Mesendoderm (in vitro differentiated cells): Measurements from ENCODE around the gene ATG7. TPM values are rescaled to one million over a fixed set of nuclear protein-coding genes. Genes with fewer than 3 reads are reported as not detected.

ENCODE experiments used
- DNase-seq: peaks from one replicate; pipeline ENCODE4 v3.0.0; 2013
- H2AK5ac ChIP-seq: 2 replicates; pipeline ENCODE4 v1.6.1; 2013; ENCODE audit warnings: low read length, inconsistent platforms
- H2BK120ac ChIP-seq: 2 replicates; pipeline ENCODE4 v1.6.1; 2013; ENCODE audit warnings: low read depth, mild to moderate bottlenecking, low read length, moderate library complexity, mixed read lengths
- H2BK15ac ChIP-seq: replicated peaks from 2 replicates; pipeline ENCODE4 v1.6.1; 2013; ENCODE audit warnings: low read depth, mild to moderate bottlenecking, moderate library complexity
- H2BK5ac ChIP-seq: 2 replicates; pipeline ENCODE4 v1.6.1; 2013; ENCODE audit warnings: low read length, inconsistent platforms
- H3K18ac ChIP-seq: 2 replicates; pipeline ENCODE4 v1.6.1; 2013; ENCODE audit warnings: mild to moderate bottlenecking, low read length, mixed read lengths
- H3K23ac ChIP-seq: one replicate; pipeline ENCODE4 v1.6.1; 2013; ENCODE audit warnings: low read length
- H3K27ac ChIP-seq: 2 replicates; pipeline ENCODE4 v1.5.1; 2013; ENCODE audit warnings: low read depth, mild to moderate bottlenecking, inconsistent platforms, low read length, moderate library complexity
- H3K27me3 ChIP-seq: 2 replicates; pipeline ENCODE4 v1.6.1; 2013; ENCODE audit warnings: low read length, control low read depth, mild to moderate bottlenecking, inconsistent platforms; ENCODE audit not compliant: insufficient read depth, poor library complexity
- H3K36me3 ChIP-seq: 2 replicates; pipeline ENCODE4 v1.6.1; 2013; ENCODE audit warnings: low read length, inconsistent platforms; ENCODE audit not compliant: control insufficient read depth, insufficient read depth
- H3K4ac ChIP-seq: one replicate; pipeline ENCODE4 v1.6.1; 2013; ENCODE audit warnings: low read depth, mild to moderate bottlenecking, low read length, moderate library complexity
- H3K4me1 ChIP-seq: 2 replicates; pipeline ENCODE4 v1.6.1; 2013; ENCODE audit warnings: low read depth, low read length, inconsistent platforms; ENCODE audit not compliant: control insufficient read depth
- H3K4me2 ChIP-seq: 2 replicates; pipeline ENCODE4 v1.6.1; 2013; ENCODE audit warnings: low read length
- H3K4me3 ChIP-seq: 2 replicates; pipeline ENCODE4 v1.5.1; 2013; ENCODE audit warnings: mild to moderate bottlenecking, low read length
- H3K56ac ChIP-seq: one replicate; pipeline ENCODE4 v1.6.1; 2013; ENCODE audit warnings: low read length
- H3K79me1 ChIP-seq: 2 replicates; pipeline ENCODE4 v1.6.1; 2013; ENCODE audit warnings: low read length, inconsistent platforms
- H3K79me2 ChIP-seq: 2 replicates; pipeline ENCODE4 v1.6.1; 2013; ENCODE audit warnings: mild to moderate bottlenecking, low read length; ENCODE audit not compliant: control insufficient read depth, insufficient read depth
- H3K9ac ChIP-seq: 2 replicates; pipeline ENCODE4 v1.6.1; 2013; ENCODE audit warnings: low read length, inconsistent platforms
- H4K5ac ChIP-seq: one replicate; pipeline ENCODE4 v1.6.1; 2013; ENCODE audit warnings: low read length
- H4K8ac ChIP-seq: one replicate; pipeline ENCODE4 v1.6.1; 2013; ENCODE audit warnings: low read depth, mild to moderate bottlenecking, control low read depth, low read length, moderate library complexity
- WGBS: extraction: QIAGEN DNeasy Blood & Tissue Kit; methylation state at CpG from one replicate; pipeline ENCODE4 v1.1.7; 2013; ENCODE audit warnings: low lambda C conversion rate, missing lambda C conversion rate; ENCODE audit not compliant: insufficient coverage; ENCODE audit errors: extremely low coverage; 5-methylcytosine and 5-hydroxymethylcytosine counted together
- small RNA-seq: library from polyadenylated mRNA; stranded (forward); fragments of <200 nt; extraction: miRNeasy Mini kit (QIAGEN cat#:217004); gene quantifications from one replicate; pipeline ENCODE3, GENCODE V24; 2013; ENCODE audit not compliant: insufficient read depth

Gene ATG7

GRCh38 chr3:11606865-11607440 lies 334.8 kb downstream of the ATG7 start:
- H2BK120ac ChIP-seq: no peak overlapping the region
- WGBS: no CpG with 5 or more reads among the region's 6 CpGs
- H3K4me1 ChIP-seq: peaks cover 11% of the 10 kb centered on the region

More at GRCh38 chr3:11606865-11607440, 334.8 kb downstream of the ATG7 start:
- no peak overlapping the region for H2BK5ac ChIP-seq
- no peaks in the 10 kb centered on the region for H3K27me3 ChIP-seq
- H4K5ac ChIP-seq: no peak overlapping the region
- no peak for DNase-seq
- H4K8ac ChIP-seq: no peak overlapping the region
- no peak overlapping the region for H3K56ac ChIP-seq
- H2BK15ac ChIP-seq: no peak overlapping the region
- no peaks in the 10 kb centered on the region for H3K36me3 ChIP-seq
- no peak overlapping the region for H3K4me3 ChIP-seq
- peaks cover 49% of the 10 kb centered on the region for H3K79me2 ChIP-seq
- H3K9ac ChIP-seq: no peak overlapping the region
- H3K23ac ChIP-seq: no peak overlapping the region
- no peak overlapping the region for H3K18ac ChIP-seq
- no peak overlapping the region for H2AK5ac ChIP-seq
- no peak overlapping the region for H3K4me2 ChIP-seq
- H3K27ac ChIP-seq: no peak overlapping the region
- H3K79me1 ChIP-seq: peaks cover 22% of the 10 kb centered on the region
- no peak overlapping the region for H3K4ac ChIP-seq

Small RNA genes within 50 kb of the gene (small RNA-seq; reads per million reads assigned to genes)
- gene AC022001.1 (not detected), gene AC026185.1 (not detected), gene AC083855.1 (not detected)
